ENCODE results near the gene TRIOBP. TPM values are rescaled to one million over a fixed set of nuclear protein-coding genes. Genes with fewer than 3 reads are reported as not detected.

The TRIOBP gene
- total RNA-seq, 1 experiment from 2014 or later = 38.4 TPM

- ChIA-PET POLR2A (no interaction called here), CTCF (interaction anchor here (1.1 kb wide), 1 partner anchor 13 kb away, joined by 4 read pairs; no protein-coding TSS in a partner anchor)
- no peak overlapping the region for H3K4me3 Mint-ChIP-seq (ENCODE audit: unreplicated experiment)
- Histone ChIP-seq H3K36me3 (ENCODE audit: control insufficient read depth, insufficient read depth, low read length) (0 out of 2 replicates have a peak, but pooled peaks cover 1% of the 10 kb centered on the region), H3K27me3 (replicated peaks; ENCODE audit: control insufficient read depth, insufficient read depth, low read length) (no peaks in the 10 kb centered on the region), H3K9me3 (no peaks in the 10 kb centered on the region), H3K4me1 (no peaks in the 10 kb centered on the region), H3K4me3 (ENCODE audit: low read depth, low read length) (no peak overlapping the region)
- TF ChIP-seq, protein P1, sequence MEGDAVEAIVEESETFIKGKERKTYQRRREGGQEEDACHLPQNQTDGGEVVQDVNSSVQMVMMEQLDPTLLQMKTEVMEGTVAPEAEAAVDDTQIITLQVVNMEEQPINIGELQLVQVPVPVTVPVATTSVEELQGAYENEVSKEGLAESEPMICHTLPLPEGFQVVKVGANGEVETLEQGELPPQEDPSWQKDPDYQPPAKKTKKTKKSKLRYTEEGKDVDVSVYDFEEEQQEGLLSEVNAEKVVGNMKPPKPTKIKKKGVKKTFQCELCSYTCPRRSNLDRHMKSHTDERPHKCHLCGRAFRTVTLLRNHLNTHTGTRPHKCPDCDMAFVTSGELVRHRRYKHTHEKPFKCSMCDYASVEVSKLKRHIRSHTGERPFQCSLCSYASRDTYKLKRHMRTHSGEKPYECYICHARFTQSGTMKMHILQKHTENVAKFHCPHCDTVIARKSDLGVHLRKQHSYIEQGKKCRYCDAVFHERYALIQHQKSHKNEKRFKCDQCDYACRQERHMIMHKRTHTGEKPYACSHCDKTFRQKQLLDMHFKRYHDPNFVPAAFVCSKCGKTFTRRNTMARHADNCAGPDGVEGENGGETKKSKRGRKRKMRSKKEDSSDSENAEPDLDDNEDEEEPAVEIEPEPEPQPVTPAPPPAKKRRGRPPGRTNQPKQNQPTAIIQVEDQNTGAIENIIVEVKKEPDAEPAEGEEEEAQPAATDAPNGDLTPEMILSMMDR (IDR thresholded peaks at IDR 0.05; ENCODE audit: insufficient read depth in 1 of 2, low read depth in 1 of 2, low read length in 1 of 2, severe bottlenecking in 1 of 2, unreplicated experiment in 1 of 2) = peak; percentile 16 to 42
- H3K36me3 Mint-ChIP-seq (ENCODE audit: insufficient read depth, unreplicated experiment) = peaks cover 13% of the 10 kb centered on the region
- DNase-seq = no peak
- no peak overlapping the region for H3K27ac Mint-ChIP-seq (ENCODE audit: unreplicated experiment)
- H3K4me1 Mint-ChIP-seq (ENCODE audit: low read depth, unreplicated experiment) = no peaks in the 10 kb centered on the region
- no peaks in the 10 kb centered on the region for H3K9me3 Mint-ChIP-seq (ENCODE audit: unreplicated experiment)
- no TSS peak for BruUV-seq (replicated peaks)
- intact Hi-C loops (cut with micrococcal nuclease; ENCODE audit: unreplicated experiment) = no loop called here
- no peaks in the 10 kb centered on the region for H3K27me3 Mint-ChIP-seq (ENCODE audit: insufficient read depth, unreplicated experiment)
These were observed 71.4 kb downstream of the TRIOBP start for GRCh38 chr22:37768273-37768672.

- Histone ChIP-seq H3K27me3 (replicated peaks; ENCODE audit: control insufficient read depth, insufficient read depth, low read length) (no peaks in the 10 kb centered on the region), H3K4me3 (ENCODE audit: low read depth, low read length) (no peak overlapping the region), H3K9me3 (no peaks in the 10 kb centered on the region), H3K36me3 (ENCODE audit: control insufficient read depth, insufficient read depth, low read length) (0 out of 2 replicates have a peak, but pooled peaks cover 1% of the 10 kb centered on the region), H3K4me1 (no peaks in the 10 kb centered on the region)
- no peaks in the 10 kb centered on the region for H3K27me3 Mint-ChIP-seq (ENCODE audit: insufficient read depth, unreplicated experiment)
- DNase-seq = no peak
- ChIA-PET CTCF (interaction anchor here (0.7 to 1.1 kb wide), 2 partner anchors 12 to 134 kb away, joined by 3 to 4 read pairs; no protein-coding TSS in a partner anchor), POLR2A (no interaction called here)
- H3K4me3 Mint-ChIP-seq (ENCODE audit: unreplicated experiment) = no peak overlapping the region
- intact Hi-C loops (cut with micrococcal nuclease; ENCODE audit: unreplicated experiment) = no loop called here
- no peaks in the 10 kb centered on the region for H3K9me3 Mint-ChIP-seq (ENCODE audit: unreplicated experiment)
- TF ChIP-seq, protein P1 (IDR thresholded peaks at IDR 0.05; ENCODE audit: insufficient read depth in 1 of 2, low read depth in 1 of 2, low read length in 1 of 2, severe bottlenecking in 1 of 2, unreplicated experiment in 1 of 2) = no peak
- H3K4me1 Mint-ChIP-seq (ENCODE audit: low read depth, unreplicated experiment) = no peaks in the 10 kb centered on the region
- no peak overlapping the region for H3K27ac Mint-ChIP-seq (ENCODE audit: unreplicated experiment)
- H3K36me3 Mint-ChIP-seq (ENCODE audit: insufficient read depth, unreplicated experiment) = peaks cover 7% of the 10 kb centered on the region
- no TSS peak for BruUV-seq (replicated peaks)
These were observed 72.2 kb downstream of the TRIOBP start for GRCh38 chr22:37769056-37769455.

DNA sequence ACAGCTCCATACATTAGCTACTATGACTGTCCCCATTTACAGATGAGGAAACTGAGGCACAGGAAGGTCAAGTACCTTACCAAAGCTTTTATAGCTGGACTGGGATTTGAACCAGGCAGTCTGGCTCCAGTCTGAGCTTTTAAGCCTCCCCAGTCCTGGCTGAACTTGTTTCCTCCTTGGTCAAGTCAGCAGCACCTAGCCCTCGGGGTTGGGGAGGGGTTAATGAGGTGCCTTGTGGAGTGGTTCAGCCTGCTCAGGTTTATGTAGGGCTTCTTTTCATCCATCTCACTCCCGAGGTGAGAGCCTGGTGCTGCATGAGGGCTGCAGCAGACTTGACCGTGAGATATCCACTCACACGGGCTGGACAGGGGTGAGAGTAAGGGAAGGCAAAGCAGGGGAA is 74.2 kb downstream of the TRIOBP start:
- Histone ChIP-seq H3K4me1 (no peaks in the 10 kb centered on the region), H3K36me3 (ENCODE audit: control insufficient read depth, insufficient read depth, low read length) (0 out of 2 replicates have a peak, but pooled peaks cover 1% of the 10 kb centered on the region), H3K4me3 (ENCODE audit: low read depth, low read length) (no peak overlapping the region), H3K27me3 (replicated peaks; ENCODE audit: control insufficient read depth, insufficient read depth, low read length) (no peaks in the 10 kb centered on the region), H3K9me3 (no peaks in the 10 kb centered on the region)
- H3K27ac Mint-ChIP-seq (ENCODE audit: unreplicated experiment) = no peak overlapping the region
- CTCF ChIA-PET = no interaction called here
- no peaks in the 10 kb centered on the region for H3K27me3 Mint-ChIP-seq (ENCODE audit: insufficient read depth, unreplicated experiment)
- BruUV-seq (replicated peaks) = no TSS peak
- TF ChIP-seq, protein P1 (IDR thresholded peaks at IDR 0.05; ENCODE audit: insufficient read depth in 1 of 2, low read depth in 1 of 2, low read length in 1 of 2, severe bottlenecking in 1 of 2, unreplicated experiment in 1 of 2) = no peak
- POLR2A ChIA-PET = interaction anchor here (0.6 kb wide), 2 partner anchors 37 to 113 kb away, joined by 3 to 4 read pairs; partner anchors contain the start of gene PDXP
- no peak overlapping the region for H3K4me3 Mint-ChIP-seq (ENCODE audit: unreplicated experiment)
- H3K36me3 Mint-ChIP-seq (ENCODE audit: insufficient read depth, unreplicated experiment) = peaks cover 8% of the 10 kb centered on the region
- no peak for DNase-seq
- no peaks in the 10 kb centered on the region for H3K9me3 Mint-ChIP-seq (ENCODE audit: unreplicated experiment)
- intact Hi-C loops (cut with micrococcal nuclease; ENCODE audit: unreplicated experiment) = no loop called here
- H3K4me1 Mint-ChIP-seq (ENCODE audit: low read depth, unreplicated experiment) = peaks cover 2% of the 10 kb centered on the region

All from Caco-2 (cell line).